Pancreas (tissue), 10 donors: ENCODE data around the gene KIF22. TPM values are rescaled to one million over a fixed set of nuclear protein-coding genes. Genes with fewer than 3 reads are reported as not detected.

Experiments used
- ATAC-seq, 4 donors: fragments of 200-7000 bp; cut with Tn5 transposase; one replicate each; pipeline versions ENCODE4 v1.8.0 to v1.9.1; 2020; ENCODE audit warnings: mild to moderate bottlenecking in 4 of 4, moderate library complexity in 4 of 4
- DNase-seq, 6 donors: peaks; one replicate each; pipeline ENCODE4 v3.0.0-alpha.2; 2020
- FAIRE-seq: peaks from 2 replicates; lab custom pipeline; 2012; peaks lifted over from hg19 to GRCh38; lab: Jason Lieb, UNC
- H3K27ac ChIP-seq, 4 donors: fragments of 200-600 bp; sonication (generic); 1 replicate in 3 of 4; 2 replicates in 1 of 4; pipeline versions ENCODE4 v1.5.0 to v1.8.0; 2020
- H3K27me3 ChIP-seq, 4 donors: fragments of 200-600 bp; one replicate each; pipeline ENCODE4 v1.8.0; 2021
- H3K36me3 ChIP-seq, 3 donors: fragments of 200-600 bp; sonication (generic) in 1 of 3; one replicate each; pipeline versions ENCODE4 v1.5.0 to v1.8.0; 2020 to 2021
- H3K4me1 ChIP-seq, 3 donors: fragments of 200-600 bp; one replicate each; pipeline ENCODE4 v1.8.0; 2021
- H3K4me3 ChIP-seq, 4 donors: fragments of 200-600 bp; sonication (generic) in 2 of 4; one replicate each; pipeline versions ENCODE4 v1.5.0 to v1.8.0; 2020 to 2021
- H3K9me3 ChIP-seq, 4 donors: fragments of 200-600 bp; one replicate each; pipeline ENCODE4 v1.8.0; 2021
- CTCF ChIP-seq, 4 donors: fragments of 200-600 bp; sonication (generic) in 3 of 4; IDR thresholded peaks; one replicate each; pipeline versions ENCODE4 v1.5.0 to v1.8.0; 2021; ENCODE audit warnings: antibody characterized with exemption in 4 of 4
- WGBS, 2 donors: extraction: QIAGEN DNeasy Blood & Tissue Kit; methylation state at CpG; one replicate each; pipeline ENCODE4 v1.1.7; 2013; 5-methylcytosine and 5-hydroxymethylcytosine counted together
- intact Hi-C, 3 donors: fragments of 100-400 bp; cut with DNase I; formaldehyde crosslinking; loops; one replicate each; pipeline versions ENCODE4 v1.11.1 to v1.14.2; 2022
- polyA plus RNA-seq, 2 donors: library from polyadenylated mRNA; stranded (reverse); fragments of 200-250 nt; gene quantifications; one replicate each; pipeline ENCODE4 v1.2.3, GENCODE V29; 2013
- total RNA-seq, 6 donors: library from RNA; stranded (reverse); fragmentation: NEBNext Ultra II Directional in 4 of 6; extraction: Animal tissue kit (Norgen Biotek cat#: 25700) in 4 of 6; gene quantifications; one replicate each; pipeline versions ENCODE4 v1.2.1 to v1.2.4, GENCODE V29; 2021 to 2023
- donor health status: healthy with polysubstance abuse.
- donor health status: DM: no; HTN: no; CAD: no; lungs with moderate emphysema.
- donor health status: DM: no; HTN: no; CAD: no.
- donor health status: control.
- donor health status: control.
- donor health status: Bipolar disorder and iron deficiency.
- donor health status: DM: yes; HTN: yes; CAD: no.
- donor health status: DM: no; HTN: no; CAD: no.
- donor health status: DM: no; HTN: no; CAD: no.
- donor health status: DM: yes; HTN: yes; CAD: no.

The KIF22 gene
- total RNA-seq, result 10 to 100 TPM in 4 of 6 donors, 1 to 10 TPM in 2; 7.7 to 17.4 (median 11.0) TPM
- 10 to 100 TPM; 43.1 to 51.2 TPM for polyA plus RNA-seq

- H3K4me3 ChIP-seq, result peak within 1 kb of the TSS; percentile 80 to 97 (median 94)
- DNase-seq (peak; percentile 98 to 100 (median 99)), ATAC-seq (peak; percentile 97 to 99 (median 98)), FAIRE-seq (no peak)
- no peaks in the 10 kb centered on the region for H3K36me3 ChIP-seq
- peak; percentile 41 to 68 (median 58) for TF ChIP-seq CTCF (IDR thresholded peaks at IDR 0.05)
- peaks cover 4 to 12% (median 9%) of the 10 kb centered on the region in 3 donors for H3K4me1 ChIP-seq
- peak within 1 kb of the TSS; percentile 78 to 92 (median 84) for H3K27ac ChIP-seq
- intact Hi-C loops, result no loop called here
- H3K27me3 ChIP-seq, result no peaks in the 10 kb centered on the region
- WGBS, 2 donors, result 0% methylated on average over 67 of the region's 67 CpGs
- H3K9me3 ChIP-seq, result no peaks in the 10 kb centered on the region
Measured at GRCh38 chr16:29790183-29790948, at the start of gene KIF22. TSS of gene KIF22 (plus strand) at chr16:29790751. CDS start at chr16:29790760, 9 bp downstream.

GRCh38 chr16:29742683-29743275 is 47.8 kb upstream of the KIF22 start:
- Histone ChIP-seq H3K36me3 (no peaks in the 10 kb centered on the region), H3K27me3 (no peaks in the 10 kb centered on the region), H3K27ac (no peak overlapping the region), H3K9me3 (no peaks in the 10 kb centered on the region), H3K4me1 (no peaks in the 10 kb centered on the region), H3K4me3 (no peak overlapping the region)
- ATAC-seq, result no peak
- 76 to 84% methylated on average over 7 of the region's 7 CpGs for WGBS, 2 donors
- intact Hi-C loops, result no loop called here
- no peak for DNase-seq
- no peak for TF ChIP-seq CTCF (IDR thresholded peaks at IDR 0.05)
- FAIRE-seq, result no peak

- no peaks in the 10 kb centered on the region for H3K9me3 ChIP-seq
- no peaks in the 10 kb centered on the region for H3K36me3 ChIP-seq
- H3K27ac ChIP-seq, result no peak overlapping the region
- intact Hi-C loops, result no loop called here
- DNase-seq, result no peak
- no peak for FAIRE-seq
- no peak for ATAC-seq
- H3K4me1 ChIP-seq, result no peaks in the 10 kb centered on the region
- 83 to 92% methylated on average over 5 of the region's 5 CpGs for WGBS, 2 donors
- no peak for TF ChIP-seq CTCF (IDR thresholded peaks at IDR 0.05)
- H3K27me3 ChIP-seq, result no peaks in the 10 kb centered on the region
- H3K4me3 ChIP-seq, result no peak overlapping the region
Measured at GRCh38 chr16:29743475-29743826, 47.1 kb upstream of the KIF22 start.

GRCh38 chr16:29743827-29744531 is 46.6 kb upstream of the KIF22 start:
- Histone ChIP-seq H3K4me1 (no peaks in the 10 kb centered on the region), H3K4me3 (peak overlapping the region in 1 of 4 donors; percentile 30), H3K9me3 (no peaks in the 10 kb centered on the region), H3K27ac (no peak overlapping the region), H3K27me3 (no peaks in the 10 kb centered on the region), H3K36me3 (no peaks in the 10 kb centered on the region)
- no peak for TF ChIP-seq CTCF (IDR thresholded peaks at IDR 0.05)
- WGBS, 2 donors, result 81 to 93% methylated on average over 21 of the region's 21 CpGs
- no peak for DNase-seq
- FAIRE-seq, result no peak
- no peak for ATAC-seq
- intact Hi-C loops, result no loop called here
